K562 (cell line): ENCODE measurements around the gene DNM1. TPM values are rescaled to one million over a fixed set of nuclear protein-coding genes. Genes with fewer than 3 reads are reported as not detected.
A peak's percentile ranks its signal among the peaks of the same experiment; 100 is the strongest.

Experiments used
- BHLHE40 ChIP-seq: IDR thresholded peaks from 2 replicates; pipeline ENCODE4 v1.6.1; 2011; ENCODE audit warnings: low read length, improper control_type of control experiment
- E2F1 ChIP-seq: sonication (generic); formaldehyde crosslinking; IDR thresholded peaks from 2 replicates; pipeline ENCODE4 v1.8.1; 2023; ENCODE audit warnings: mild to moderate bottlenecking, missing genetic modification reagents, moderate library complexity
- EWSR1 ChIP-seq: fragments of 450-650 bp; IDR thresholded peaks from 2 replicates; pipeline ENCODE4 v1.6.1; 2018; ENCODE audit warnings: borderline replicate concordance, mild to moderate bottlenecking, low read depth, moderate library complexity; ENCODE audit not compliant: partially characterized antibody
- HMG20A ChIP-seq: fragments of 450-650 bp; formaldehyde crosslinking; conservative IDR thresholded peaks from 2 replicates; pipeline ENCODE4 v1.4.0; 2020; ENCODE audit warnings: mild to moderate bottlenecking, mixed read lengths
- MAZ ChIP-seq, 2 experiments: fragments of 450-650 bp in 1 of 2; sonication (generic) in 1 of 2; formaldehyde crosslinking; IDR thresholded peaks in 1 of 2; conservative IDR thresholded peaks in 1 of 2; 2 replicates each; pipeline versions ENCODE4 v1.4.0 to v1.5.0; 2020; ENCODE audit warnings: mild to moderate bottlenecking in 1 of 2, missing genetic modification reagents in 1 of 2
- MCM2 ChIP-seq: fragments of 450-650 bp; IDR thresholded peaks from 2 replicates; pipeline ENCODE4 v1.6.1; 2017; ENCODE audit warnings: low read depth, mild to moderate bottlenecking
- MYC ChIP-seq, 2 experiments: fragments of 250-450 bp in 1 of 2; sonication (Bioruptor Pico) in 1 of 2; IDR thresholded peaks; 2 replicates each; pipeline versions ENCODE4 v1.5.1 to v1.6.1; 2012 to 2021; ENCODE audit warnings: low read depth in 2 of 2, borderline replicate concordance in 1 of 2, improper control_type of control experiment in 1 of 2, low read length in 1 of 2, mild to moderate bottlenecking in 1 of 2, moderate library complexity in 1 of 2
- NRF1 ChIP-seq, 2 experiments: fragments of 450-650 bp; IDR thresholded peaks in 1 of 2; conservative IDR thresholded peaks in 1 of 2; 2 replicates each; pipeline ENCODE4 v1.6.1; 2014; ENCODE audit warnings: mild to moderate bottlenecking in 2 of 2
- RAD21 ChIP-seq, 2 experiments: fragments of 250-450 bp in 1 of 2; fragments of 450-650 bp in 1 of 2; sonication (Bioruptor Pico) in 1 of 2; formaldehyde crosslinking in 1 of 2; IDR thresholded peaks in 1 of 2; conservative IDR thresholded peaks in 1 of 2; 2 replicates each; pipeline versions ENCODE4 v1.4.0 to v1.8.0; 2020 to 2022; ENCODE audit warnings: mild to moderate bottlenecking in 2 of 2, moderate library complexity in 1 of 2
- SAP30 ChIP-seq: fragments of 200-600 bp; sonication (generic); IDR thresholded peaks from 2 replicates; pipeline ENCODE4 v1.6.1; 2012; ENCODE audit warnings: borderline replicate concordance, low read depth, mild to moderate bottlenecking, moderate library complexity, low read length, control low read depth, inconsistent platforms; ENCODE audit not compliant: insufficient read depth, poor library complexity, severe bottlenecking
- SMAD1 ChIP-seq: fragments of 150-350 bp; IDR thresholded peaks from 2 replicates; pipeline ENCODE4 v1.6.1; 2014; ENCODE audit warnings: low read length, low read depth; ENCODE audit not compliant: partially characterized antibody
- TBP ChIP-seq: optimal IDR thresholded peaks from 2 replicates; pipeline ENCODE3; 2011; ENCODE audit warnings: low read depth, low read length, improper control_type of control experiment
- TFE3 ChIP-seq: fragments of 450-650 bp; formaldehyde crosslinking; IDR thresholded peaks from 2 replicates; pipeline ENCODE4 v1.4.0; 2020; ENCODE audit warnings: mild to moderate bottlenecking, mixed read lengths
- UBTF ChIP-seq, 2 experiments: IDR thresholded peaks; 2 replicates each; pipeline ENCODE4 v1.6.1; 2012; ENCODE audit warnings: improper control_type of control experiment in 2 of 2, low read depth in 2 of 2, low read length in 2 of 2, borderline replicate concordance in 1 of 2
- ZNF133 ChIP-seq: fragments of 250-450 bp; sonication (Bioruptor Pico); IDR thresholded peaks from 2 replicates; pipeline ENCODE4 v1.4.0; 2020; ENCODE audit warnings: mild to moderate bottlenecking
- ZNF639 ChIP-seq, 2 experiments: fragments of 200-800 bp in 1 of 2; sonication (Bioruptor generic) in 1 of 2; sonication (generic) in 1 of 2; formaldehyde crosslinking in 1 of 2; IDR thresholded peaks in 1 of 2; conservative IDR thresholded peaks in 1 of 2; 2 replicates each; pipeline versions ENCODE4 v1.5.0 to v1.6.1; 2016 to 2020; ENCODE audit warnings: missing compliant biosample characterization in 1 of 2, missing genetic modification characterization in 1 of 2, missing genetic modification reagents in 1 of 2
- polyA plus RNA-seq, 8 experiments: library from polyadenylated mRNA; depleted of rRNA in 4 of 8; stranded (reverse) in 5 of 8; unstranded in 3 of 8; fragments of >200 nt; fragmentation: Nextera tagmentation in 2 of 8; fragmentation: Illumina TruSeq in 1 of 8; extraction: Ambion mirVana in 2 of 8; extraction: Trizol in 1 of 8; gene quantifications; 2 replicates each; pipeline versions ENCODE4 v1.2.1 to v1.2.3, GENCODE V29; 2011 to 2014; ENCODE audit warnings: inconsistent platforms in 1 of 8, missing spikeins in 1 of 8
- total RNA-seq, 7 experiments: library from RNA; depleted of rRNA in 6 of 7; stranded (reverse); fragments of >200 nt in 6 of 7; fragmentation: Illumina TruSeq in 2 of 7; extraction: Trizol in 2 of 7; gene quantifications; 2 replicates each; pipeline versions ENCODE4 v1.2.1 to v1.2.3, GENCODE V29; 2011 to 2021; ENCODE audit warnings: low replicate concordance in 1 of 7

The DNM1 gene
- total and polyA plus RNA-seq, 9 of the 15 experiments (the other 6 are each of a cell fraction or from before 2014, with no cell fraction given): 0.39 to 23.1 (median 9.1) TPM

DNA sequence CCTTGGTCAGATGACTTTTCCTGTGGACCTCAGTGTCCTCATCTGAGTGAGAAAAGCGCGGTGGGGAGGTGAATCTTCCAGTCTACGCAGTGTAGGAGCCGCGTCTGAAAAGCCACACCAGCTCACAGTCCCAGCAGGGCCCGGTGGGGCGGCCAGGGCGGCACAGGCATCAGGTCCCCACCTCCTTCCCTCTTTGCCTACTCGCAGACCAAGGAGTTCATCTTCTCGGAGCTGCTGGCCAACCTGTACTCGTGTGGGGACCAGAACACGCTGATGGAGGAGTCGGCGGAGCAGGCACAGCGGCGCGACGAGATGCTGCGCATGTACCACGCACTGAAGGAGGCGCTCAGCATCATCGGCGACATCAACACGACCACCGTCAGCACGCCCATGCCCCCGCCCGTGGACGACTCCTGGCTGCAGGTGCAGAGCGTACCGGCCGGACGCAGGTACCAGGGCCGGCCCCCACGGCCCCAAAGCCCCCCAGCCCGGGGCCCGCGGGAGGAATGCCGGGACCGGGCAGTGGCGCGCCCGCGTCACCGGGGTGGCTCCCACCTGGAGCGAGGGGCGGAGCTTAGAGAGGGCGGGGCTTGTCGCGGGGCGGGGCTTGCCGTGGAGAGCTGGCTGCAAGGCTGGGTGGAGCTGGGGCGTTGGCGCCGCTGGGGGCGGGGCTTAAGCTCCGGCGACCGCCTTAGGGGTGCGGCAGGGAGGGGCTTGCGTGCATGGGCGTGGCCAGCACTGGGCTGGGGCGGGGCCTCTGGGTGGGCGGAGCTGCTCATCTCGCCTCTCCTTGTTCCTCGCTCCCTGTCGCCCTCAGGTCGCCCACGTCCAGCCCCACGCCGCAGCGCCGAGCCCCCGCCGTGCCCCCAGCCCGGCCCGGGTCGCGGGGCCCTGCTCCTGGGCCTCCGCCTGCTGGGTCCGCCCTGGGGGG is 47.0 kb downstream of the DNM1 start (continued):
- TF ChIP-seq UBTF (IDR thresholded peaks at IDR 0.05; ENCODE audit: borderline replicate concordance in 1 of 2, low read depth in 2 of 2, low read length in 2 of 2): 0 out of 4 replicates have a peak, but pooled peaks of 1 of the 2 experiments have one; percentile 13
- TF ChIP-seq MCM2: no peak
- 0 out of 2 replicates have a peak, but pooled peaks have one; percentile 1 for TF ChIP-seq TFE3 (CRISPR knock-in tag)
- peak; percentile 80 for TF ChIP-seq TBP
- no peak for TF ChIP-seq EWSR1
- 0 out of 2 replicates have a peak, but pooled peaks have one; percentile 16 for TF ChIP-seq MYC (IDR thresholded peaks at IDR 0.05; ENCODE audit: low read depth, low read length)
- TF ChIP-seq MYC (CRISPR knock-in tag; IDR thresholded peaks at IDR 0.05; ENCODE audit: borderline replicate concordance, low read depth): no peak
- peak in 1 of 2 experiments; percentile 72; a peak in 2 of 4 replicates for TF ChIP-seq MAZ (CRISPR knock-in tag; conservative IDR thresholded peaks at IDR 0.05 in 1 of 2, IDR thresholded peaks at IDR 0.05 in 1 of 2)
- peak in 1 of 2 experiments; percentile 15; a peak in 1 of 4 replicates for TF ChIP-seq RAD21 (CRISPR knock-in tag; conservative IDR thresholded peaks at IDR 0.05 in 1 of 2, IDR thresholded peaks at IDR 0.05 in 1 of 2)
- TF ChIP-seq ZNF639 (CRISPR knock-in tag; conservative IDR thresholded peaks at IDR 0.05 in 1 of 2, IDR thresholded peaks at IDR 0.05 in 1 of 2): no peak
- peak; percentile 77 for TF ChIP-seq E2F1
- peak; percentile 22 for TF ChIP-seq ZNF133 (CRISPR knock-in tag)
- TF ChIP-seq HMG20A (CRISPR knock-in tag): no peak
- TF ChIP-seq SAP30: peak; percentile 75
- TF ChIP-seq SMAD1: no peak
- TF ChIP-seq BHLHE40: 0 out of 2 replicates have a peak, but pooled peaks have one; percentile 3
- peak; percentile 94 to 95 for TF ChIP-seq NRF1 (conservative IDR thresholded peaks at IDR 0.05 in 1 of 2, IDR thresholded peaks at IDR 0.05 in 1 of 2)
